ENCODE data around the gene UGCG.
A peak's percentile ranks its signal among the peaks of the same experiment; 100 is the strongest.

Gene UGCG

DNA sequence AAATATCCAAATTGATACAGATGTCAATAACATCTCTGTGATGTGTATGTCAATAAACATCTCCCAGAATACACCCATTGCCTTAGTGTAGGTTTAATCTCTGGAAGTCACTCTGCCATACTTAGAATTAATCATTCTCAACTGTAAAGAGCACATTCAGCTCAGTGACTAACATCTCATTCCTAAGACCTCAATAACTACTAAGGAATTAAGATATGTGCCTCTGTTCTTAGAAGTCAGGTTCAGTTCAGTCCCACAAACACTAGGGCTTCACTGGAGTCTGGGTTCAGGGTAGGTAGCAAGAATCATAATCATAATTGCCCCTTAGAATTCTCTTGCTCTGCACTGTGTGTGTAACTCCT, 31.7 kb downstream of the UGCG start:
- TF ChIP-seq, protein P1, sequence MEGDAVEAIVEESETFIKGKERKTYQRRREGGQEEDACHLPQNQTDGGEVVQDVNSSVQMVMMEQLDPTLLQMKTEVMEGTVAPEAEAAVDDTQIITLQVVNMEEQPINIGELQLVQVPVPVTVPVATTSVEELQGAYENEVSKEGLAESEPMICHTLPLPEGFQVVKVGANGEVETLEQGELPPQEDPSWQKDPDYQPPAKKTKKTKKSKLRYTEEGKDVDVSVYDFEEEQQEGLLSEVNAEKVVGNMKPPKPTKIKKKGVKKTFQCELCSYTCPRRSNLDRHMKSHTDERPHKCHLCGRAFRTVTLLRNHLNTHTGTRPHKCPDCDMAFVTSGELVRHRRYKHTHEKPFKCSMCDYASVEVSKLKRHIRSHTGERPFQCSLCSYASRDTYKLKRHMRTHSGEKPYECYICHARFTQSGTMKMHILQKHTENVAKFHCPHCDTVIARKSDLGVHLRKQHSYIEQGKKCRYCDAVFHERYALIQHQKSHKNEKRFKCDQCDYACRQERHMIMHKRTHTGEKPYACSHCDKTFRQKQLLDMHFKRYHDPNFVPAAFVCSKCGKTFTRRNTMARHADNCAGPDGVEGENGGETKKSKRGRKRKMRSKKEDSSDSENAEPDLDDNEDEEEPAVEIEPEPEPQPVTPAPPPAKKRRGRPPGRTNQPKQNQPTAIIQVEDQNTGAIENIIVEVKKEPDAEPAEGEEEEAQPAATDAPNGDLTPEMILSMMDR (IDR thresholded peaks at IDR 0.05; ENCODE audit: insufficient read depth, low read length, poor library complexity, severe bottlenecking): no peak
- no peak for DNase-seq (ENCODE audit: extremely low read depth, insufficient read length)
- H3K36me3 ChIP-seq (ENCODE audit: control insufficient read depth, insufficient read depth, low read length): peaks cover 4% of the 10 kb centered on the region; the same call in 1 of the 2 replicates
- no peak overlapping the region for H3K4me3 ChIP-seq (replicated peaks; ENCODE audit: low read depth, low read length)
- no peaks in the 10 kb centered on the region for H3K27me3 ChIP-seq (replicated peaks; ENCODE audit: control insufficient read depth, insufficient read depth, low read length)

DNA sequence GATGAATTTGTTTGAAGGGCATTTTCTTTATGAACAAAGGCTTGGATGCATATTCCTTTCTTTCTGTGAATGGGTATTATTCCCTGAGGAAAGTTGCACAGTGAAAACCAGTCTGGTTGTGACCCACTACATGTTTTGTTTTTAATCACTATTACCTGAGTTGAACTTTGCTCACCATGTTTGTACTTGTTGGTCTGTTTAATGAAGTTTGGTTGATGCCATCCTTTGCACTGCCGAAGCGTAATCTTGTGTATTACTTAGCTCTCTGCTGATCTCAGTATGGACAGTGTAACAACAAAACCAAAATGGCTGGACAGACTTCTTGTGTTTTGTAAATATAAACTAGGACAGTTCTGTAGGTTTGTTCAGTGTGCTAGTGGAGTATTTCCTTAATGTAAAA, 38.1 kb downstream of the UGCG start:
- Histone ChIP-seq H3K4me3 (replicated peaks; ENCODE audit: low read depth, low read length) (no peak overlapping the region), H3K27me3 (replicated peaks; ENCODE audit: control insufficient read depth, insufficient read depth, low read length) (no peaks in the 10 kb centered on the region), H3K36me3 (ENCODE audit: control insufficient read depth, insufficient read depth, low read length) (peaks cover 1% of the 10 kb centered on the region)
- TF ChIP-seq, protein P1 (IDR thresholded peaks at IDR 0.05; ENCODE audit: insufficient read depth, low read length, poor library complexity, severe bottlenecking): no peak
- no peak for DNase-seq (ENCODE audit: extremely low read depth, insufficient read length)

DNA sequence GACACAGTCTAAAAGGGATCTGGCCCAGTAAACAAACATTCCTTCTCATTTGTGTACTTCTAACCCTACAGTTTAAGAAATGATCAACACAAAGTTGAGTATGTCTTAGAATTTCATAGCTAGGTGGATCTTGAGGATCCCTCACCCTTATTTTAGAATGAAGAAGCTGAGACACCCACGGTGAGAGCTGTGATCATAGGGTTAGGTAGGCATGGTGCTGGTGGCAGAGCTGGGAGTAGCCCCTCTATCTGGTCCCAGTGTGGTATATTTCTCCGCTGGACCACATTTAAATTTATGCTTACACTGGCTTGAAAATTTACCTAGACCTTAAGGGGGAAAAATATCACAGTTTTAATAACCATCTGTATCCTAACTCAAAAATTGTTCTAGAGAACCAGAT, 39.8 kb downstream of the UGCG start:
- peaks cover 1% of the 10 kb centered on the region for H3K36me3 ChIP-seq (ENCODE audit: control insufficient read depth, insufficient read depth, low read length)
- TF ChIP-seq, protein P1 (IDR thresholded peaks at IDR 0.05; ENCODE audit: insufficient read depth, low read length, poor library complexity, severe bottlenecking): no peak
- no peak overlapping the region for H3K4me3 ChIP-seq (replicated peaks; ENCODE audit: low read depth, low read length)
- no peak for DNase-seq (ENCODE audit: extremely low read depth, insufficient read length)
- no peaks in the 10 kb centered on the region for H3K27me3 ChIP-seq (replicated peaks; ENCODE audit: control insufficient read depth, insufficient read depth, low read length)

DNA sequence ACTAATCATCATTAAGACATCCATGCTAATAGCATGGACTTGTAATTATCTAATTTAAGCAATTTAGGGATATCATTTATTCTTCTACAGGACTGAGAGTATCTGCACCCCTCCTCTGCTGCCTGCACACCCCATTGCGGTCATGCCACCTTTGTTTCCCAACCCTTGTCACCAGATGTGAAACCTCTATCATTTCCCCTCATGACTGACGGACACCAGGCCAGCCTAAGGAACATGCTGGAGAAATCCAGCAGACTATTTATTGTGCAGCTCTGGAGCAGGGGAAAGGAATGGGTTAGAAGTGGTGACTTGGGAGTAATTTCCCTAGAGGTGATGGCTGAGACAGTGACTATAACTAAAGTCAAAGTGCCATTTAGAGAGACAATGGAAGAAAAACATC, 40.7 kb downstream of the UGCG start:
- TF ChIP-seq, protein P1 (IDR thresholded peaks at IDR 0.05; ENCODE audit: insufficient read depth, low read length, poor library complexity, severe bottlenecking): no peak
- H3K4me3 ChIP-seq (replicated peaks; ENCODE audit: low read depth, low read length): no peak overlapping the region
- no peak for DNase-seq (ENCODE audit: extremely low read depth, insufficient read length)
- H3K27me3 ChIP-seq (replicated peaks; ENCODE audit: control insufficient read depth, insufficient read depth, low read length): no peaks in the 10 kb centered on the region
- H3K36me3 ChIP-seq (ENCODE audit: control insufficient read depth, insufficient read depth, low read length): peaks cover 1% of the 10 kb centered on the region

DNA sequence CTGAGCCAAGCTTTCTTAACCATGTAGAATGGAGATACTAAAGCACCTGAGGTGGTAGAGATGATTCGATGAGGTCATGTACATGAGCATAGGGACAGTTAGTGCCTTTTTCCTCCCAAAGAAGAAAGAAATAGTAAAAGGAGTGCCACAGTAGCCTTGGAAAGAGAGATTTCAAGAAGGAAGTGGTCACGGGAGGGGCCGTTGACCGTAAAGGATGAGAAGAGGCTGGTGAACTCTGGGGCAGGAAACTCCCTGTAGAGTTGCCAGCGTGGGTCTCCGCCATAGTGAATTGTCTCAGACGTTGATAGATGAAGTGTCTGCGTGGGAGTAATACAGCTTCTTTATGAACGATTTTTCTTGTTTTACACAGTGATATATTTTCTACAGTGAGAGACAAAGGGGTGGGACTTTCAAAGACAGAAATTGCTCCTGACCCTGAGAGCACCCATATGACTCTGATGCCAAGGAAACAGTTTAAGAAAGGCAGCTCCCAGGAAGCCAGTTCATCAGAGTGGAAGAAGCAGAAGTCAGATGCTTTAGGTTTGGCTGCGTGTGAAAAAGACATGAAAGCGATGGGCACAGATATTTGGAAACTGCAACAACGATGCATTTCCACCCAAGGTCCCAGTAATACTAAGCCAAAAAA, 41.3 kb downstream of the UGCG start:
- Histone ChIP-seq H3K4me3 (replicated peaks; ENCODE audit: low read depth, low read length) (peak overlapping the region; percentile 2; the same call in 1 of the 2 replicates), H3K27me3 (replicated peaks; ENCODE audit: control insufficient read depth, insufficient read depth, low read length) (no peaks in the 10 kb centered on the region), H3K36me3 (ENCODE audit: control insufficient read depth, insufficient read depth, low read length) (peaks cover 1% of the 10 kb centered on the region)
- TF ChIP-seq, protein P1 (IDR thresholded peaks at IDR 0.05; ENCODE audit: insufficient read depth, low read length, poor library complexity, severe bottlenecking): no peak
- DNase-seq (ENCODE audit: extremely low read depth, insufficient read length): peak; percentile 52

DNA sequence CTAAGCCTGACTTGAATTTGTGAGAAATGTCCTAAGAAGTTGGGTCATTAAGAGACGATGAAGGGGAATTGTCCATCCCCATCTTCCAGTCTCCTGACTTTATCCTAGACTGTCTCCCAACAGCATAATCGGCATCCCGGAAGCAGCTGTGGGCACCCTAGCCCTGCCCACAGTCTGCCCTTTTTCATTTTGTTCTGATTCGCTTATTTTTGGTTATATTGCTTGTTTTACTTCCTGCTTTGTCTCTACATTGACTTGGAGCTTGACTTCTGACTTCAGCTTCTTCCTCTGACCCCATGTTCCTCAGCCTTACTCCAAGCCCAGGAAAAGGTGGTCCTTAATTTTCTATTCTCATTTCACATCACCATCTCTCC, 41.8 kb downstream of the UGCG start:
- TF ChIP-seq, protein P1 (IDR thresholded peaks at IDR 0.05; ENCODE audit: insufficient read depth, low read length, poor library complexity, severe bottlenecking): no peak

More for the DNA sequence above, 41.8 kb downstream of the UGCG start:
- Histone ChIP-seq H3K27me3 (replicated peaks; ENCODE audit: control insufficient read depth, insufficient read depth, low read length) (no peaks in the 10 kb centered on the region), H3K4me3 (replicated peaks; ENCODE audit: low read depth, low read length) (peak overlapping the region; percentile 2), H3K36me3 (ENCODE audit: control insufficient read depth, insufficient read depth, low read length) (peaks cover 1% of the 10 kb centered on the region)
- DNase-seq (ENCODE audit: extremely low read depth, insufficient read length): no peak
